ENCODE data around the gene FTSJ3. TPM values are rescaled to one million over a fixed set of nuclear protein-coding genes. Genes with fewer than 3 reads are reported as not detected.

The FTSJ3 gene
- total and polyA plus RNA-seq, 2 donors (not counting 1 experiment from before 2014, with no cell fraction given), result 37.8 to 61.8 TPM

GRCh38 chr17:63819585-63820537, 7.6 kb downstream of the FTSJ3 start:
- Histone ChIP-seq H2AFZ (ENCODE audit: low read length) (no peak overlapping the region), H3K4me1 (ENCODE audit: control insufficient read depth, extremely low read depth, insufficient read depth, low read length) (no peaks in the 10 kb centered on the region), H3K9me3 (ENCODE audit: control insufficient read depth, insufficient read depth, low read depth, low read length) (no peaks in the 10 kb centered on the region), H3K79me2 (ENCODE audit: control insufficient read depth, insufficient read depth, low read length) (peaks cover 9% of the 10 kb centered on the region), H4K20me1 (ENCODE audit: control insufficient read depth, extremely low read depth, insufficient read depth, low read length) (no peaks in the 10 kb centered on the region), H3K27ac (ENCODE audit: insufficient read depth, low read length) (no peak overlapping the region), H3K9ac (ENCODE audit: insufficient read depth, low read length) (no peak overlapping the region), H3K27me3 (ENCODE audit: control insufficient read depth, insufficient read depth, low read length) (no peaks in the 10 kb centered on the region), H3K4me3 (replicated peaks in 1 of 4; ENCODE audit: control extremely low read depth in 1 of 4, insufficient read depth in 1 of 4, low read depth in 3 of 4, low read length in 4 of 4) (no peak overlapping the region), H3K4me2 (ENCODE audit: extremely low read depth, insufficient read depth, low read length) (no peak overlapping the region), H3K36me3 (ENCODE audit: control insufficient read depth, insufficient read depth, low read length) (peaks cover 51% of the 10 kb centered on the region)
- DNase-seq (ENCODE audit: low read depth in 2 of 2), result no peak
- no peak for TF ChIP-seq EZH2 (IDR thresholded peaks at IDR 0.05; ENCODE audit: low read length, missing control alignments)
- TF ChIP-seq, protein P1, sequence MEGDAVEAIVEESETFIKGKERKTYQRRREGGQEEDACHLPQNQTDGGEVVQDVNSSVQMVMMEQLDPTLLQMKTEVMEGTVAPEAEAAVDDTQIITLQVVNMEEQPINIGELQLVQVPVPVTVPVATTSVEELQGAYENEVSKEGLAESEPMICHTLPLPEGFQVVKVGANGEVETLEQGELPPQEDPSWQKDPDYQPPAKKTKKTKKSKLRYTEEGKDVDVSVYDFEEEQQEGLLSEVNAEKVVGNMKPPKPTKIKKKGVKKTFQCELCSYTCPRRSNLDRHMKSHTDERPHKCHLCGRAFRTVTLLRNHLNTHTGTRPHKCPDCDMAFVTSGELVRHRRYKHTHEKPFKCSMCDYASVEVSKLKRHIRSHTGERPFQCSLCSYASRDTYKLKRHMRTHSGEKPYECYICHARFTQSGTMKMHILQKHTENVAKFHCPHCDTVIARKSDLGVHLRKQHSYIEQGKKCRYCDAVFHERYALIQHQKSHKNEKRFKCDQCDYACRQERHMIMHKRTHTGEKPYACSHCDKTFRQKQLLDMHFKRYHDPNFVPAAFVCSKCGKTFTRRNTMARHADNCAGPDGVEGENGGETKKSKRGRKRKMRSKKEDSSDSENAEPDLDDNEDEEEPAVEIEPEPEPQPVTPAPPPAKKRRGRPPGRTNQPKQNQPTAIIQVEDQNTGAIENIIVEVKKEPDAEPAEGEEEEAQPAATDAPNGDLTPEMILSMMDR (conservative IDR thresholded peaks at IDR 0.05 in 1 of 2, IDR thresholded peaks at IDR 0.05 in 1 of 2; ENCODE audit: low read depth in 1 of 2, low read length in 2 of 2), result no peak

DNA sequence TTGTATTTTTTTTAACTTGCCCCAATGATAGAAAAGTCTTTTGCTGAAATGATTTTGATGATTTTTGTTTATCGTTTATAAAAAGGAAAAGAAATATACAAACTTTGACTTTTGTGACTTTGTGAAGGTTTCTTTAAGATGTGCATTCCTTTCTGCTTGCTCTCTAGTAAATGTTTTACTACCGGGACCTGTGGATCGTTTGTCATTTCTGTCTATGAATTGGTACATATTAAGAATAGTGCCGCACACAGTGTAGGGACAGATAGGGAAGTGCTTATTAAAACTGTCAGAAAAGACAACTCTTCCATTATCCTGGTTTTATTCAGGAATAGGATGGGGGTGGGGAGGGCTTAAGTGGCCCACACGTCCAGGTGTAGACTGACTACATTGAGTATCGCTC, 8.3 kb downstream of the FTSJ3 start:
- Histone ChIP-seq H3K79me2 (ENCODE audit: control insufficient read depth, insufficient read depth, low read length) (peaks cover 6% of the 10 kb centered on the region), H3K4me2 (ENCODE audit: extremely low read depth, insufficient read depth, low read length) (no peak overlapping the region), H3K9me3 (ENCODE audit: control insufficient read depth, insufficient read depth, low read depth, low read length) (no peaks in the 10 kb centered on the region), H3K4me3 (replicated peaks in 1 of 4; ENCODE audit: control extremely low read depth in 1 of 4, insufficient read depth in 1 of 4, low read depth in 3 of 4, low read length in 4 of 4) (no peak overlapping the region), H3K27ac (ENCODE audit: insufficient read depth, low read length) (no peak overlapping the region), H3K4me1 (ENCODE audit: control insufficient read depth, extremely low read depth, insufficient read depth, low read length) (no peaks in the 10 kb centered on the region), H3K9ac (ENCODE audit: insufficient read depth, low read length) (no peak overlapping the region), H2AFZ (ENCODE audit: low read length) (no peak overlapping the region), H3K27me3 (ENCODE audit: control insufficient read depth, insufficient read depth, low read length) (no peaks in the 10 kb centered on the region), H4K20me1 (ENCODE audit: control insufficient read depth, extremely low read depth, insufficient read depth, low read length) (no peaks in the 10 kb centered on the region), H3K36me3 (ENCODE audit: control insufficient read depth, insufficient read depth, low read length) (peaks cover 45% of the 10 kb centered on the region)
- TF ChIP-seq, protein P1 (conservative IDR thresholded peaks at IDR 0.05 in 1 of 2, IDR thresholded peaks at IDR 0.05 in 1 of 2; ENCODE audit: low read depth in 1 of 2, low read length in 2 of 2), result no peak
- no peak for TF ChIP-seq EZH2 (IDR thresholded peaks at IDR 0.05; ENCODE audit: low read length, missing control alignments)
- DNase-seq (ENCODE audit: low read depth in 2 of 2), result no peak

DNA sequence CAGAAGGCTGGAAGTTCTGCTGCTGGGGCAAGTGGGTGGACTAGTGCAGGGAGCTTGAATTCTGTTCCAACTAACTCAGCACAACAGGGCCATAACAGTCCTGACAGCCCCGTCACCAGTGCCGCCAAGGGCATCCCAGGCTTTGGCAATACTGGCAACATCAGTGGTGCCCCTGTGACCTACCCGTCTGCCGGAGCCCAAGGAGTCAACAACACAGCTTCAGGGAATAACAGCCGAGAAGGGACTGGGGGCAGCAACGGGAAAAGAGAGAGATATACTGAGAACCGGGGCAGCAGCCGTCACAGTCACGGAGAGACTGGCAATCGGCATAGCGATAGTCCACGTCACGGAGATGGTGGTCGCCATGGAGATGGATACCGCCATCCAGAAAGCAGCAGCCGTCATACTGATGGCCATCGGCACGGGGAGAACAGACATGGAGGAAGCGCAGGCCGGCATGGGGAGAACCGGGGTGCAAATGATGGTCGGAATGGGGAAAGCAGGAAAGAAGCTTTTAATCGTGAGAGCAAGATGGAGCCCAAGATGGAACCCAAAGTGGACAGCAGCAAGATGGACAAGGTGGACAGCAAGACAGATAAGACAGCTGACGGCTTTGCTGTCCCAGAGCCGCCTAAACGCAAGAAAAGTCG, 9.6 kb downstream of the FTSJ3 start:
- Histone ChIP-seq H3K79me2 (ENCODE audit: control insufficient read depth, insufficient read depth, low read length) (peaks cover 4% of the 10 kb centered on the region), H3K27ac (ENCODE audit: insufficient read depth, low read length) (no peak overlapping the region), H4K20me1 (ENCODE audit: control insufficient read depth, extremely low read depth, insufficient read depth, low read length) (no peaks in the 10 kb centered on the region)

More for the DNA sequence above, 9.6 kb downstream of the FTSJ3 start:
- Histone ChIP-seq H3K4me3 (replicated peaks in 1 of 4; ENCODE audit: control extremely low read depth in 1 of 4, insufficient read depth in 1 of 4, low read depth in 3 of 4, low read length in 4 of 4) (no peak overlapping the region), H2AFZ (ENCODE audit: low read length) (no peak overlapping the region), H3K27me3 (ENCODE audit: control insufficient read depth, insufficient read depth, low read length) (no peaks in the 10 kb centered on the region), H3K36me3 (ENCODE audit: control insufficient read depth, insufficient read depth, low read length) (peaks cover 39% of the 10 kb centered on the region), H3K9ac (ENCODE audit: insufficient read depth, low read length) (no peak overlapping the region), H3K9me3 (ENCODE audit: control insufficient read depth, insufficient read depth, low read depth, low read length) (no peaks in the 10 kb centered on the region), H3K4me2 (ENCODE audit: extremely low read depth, insufficient read depth, low read length) (no peak overlapping the region), H3K4me1 (ENCODE audit: control insufficient read depth, extremely low read depth, insufficient read depth, low read length) (no peaks in the 10 kb centered on the region)
- DNase-seq (ENCODE audit: low read depth in 2 of 2), result no peak
- TF ChIP-seq EZH2 (IDR thresholded peaks at IDR 0.05; ENCODE audit: low read length, missing control alignments), result no peak
- TF ChIP-seq, protein P1 (conservative IDR thresholded peaks at IDR 0.05 in 1 of 2, IDR thresholded peaks at IDR 0.05 in 1 of 2; ENCODE audit: low read depth in 1 of 2, low read length in 2 of 2), result no peak
